ENCODE results near the gene SFXN5.

- TF ChIP-seq POLR2AphosphoS5 (IDR thresholded peaks at IDR 0.05) (no peak), CTCF (IDR thresholded peaks at IDR 0.05) (no peak)
Measured at GRCh38 chr2:73109431-73110167, 38.1 kb upstream of the SFXN5 start.

All from prostate gland (tissue), 2 donors.